CD4-positive, alpha-beta T cell treated with Interleukin-12 subunit alpha and Interleukin-12 subunit beta, for 1 hour (primary cell): ENCODE results near the gene SFRP2.

Experiments used
- DNase-seq: peaks from one replicate; pipeline ENCODE4 v3.0.0-alpha.2; 2020

The SFRP2 gene, protein sequence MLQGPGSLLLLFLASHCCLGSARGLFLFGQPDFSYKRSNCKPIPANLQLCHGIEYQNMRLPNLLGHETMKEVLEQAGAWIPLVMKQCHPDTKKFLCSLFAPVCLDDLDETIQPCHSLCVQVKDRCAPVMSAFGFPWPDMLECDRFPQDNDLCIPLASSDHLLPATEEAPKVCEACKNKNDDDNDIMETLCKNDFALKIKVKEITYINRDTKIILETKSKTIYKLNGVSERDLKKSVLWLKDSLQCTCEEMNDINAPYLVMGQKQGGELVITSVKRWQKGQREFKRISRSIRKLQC

GRCh38 chr4:153788413-153789276 is at the start of gene SFRP2:
SFRP2 (minus strand) TSS chr4:153789083; CDS start chr4:153788835, 248 bp downstream.
- DNase-seq: no peak

- DNase-seq: no peak
Observed at GRCh38 chr4:153838564-153838963, 49.7 kb upstream of the SFRP2 start.

GRCh38 chr4:153834901-153835300 is 46.0 kb upstream of the SFRP2 start:
- DNase-seq: no peak

GRCh38 chr4:153832720-153833287 is 43.9 kb upstream of the SFRP2 start:
- DNase-seq: no peak

GRCh38 chr4:153832054-153832453 is 43.2 kb upstream of the SFRP2 start:
- no peak for DNase-seq

DNA sequence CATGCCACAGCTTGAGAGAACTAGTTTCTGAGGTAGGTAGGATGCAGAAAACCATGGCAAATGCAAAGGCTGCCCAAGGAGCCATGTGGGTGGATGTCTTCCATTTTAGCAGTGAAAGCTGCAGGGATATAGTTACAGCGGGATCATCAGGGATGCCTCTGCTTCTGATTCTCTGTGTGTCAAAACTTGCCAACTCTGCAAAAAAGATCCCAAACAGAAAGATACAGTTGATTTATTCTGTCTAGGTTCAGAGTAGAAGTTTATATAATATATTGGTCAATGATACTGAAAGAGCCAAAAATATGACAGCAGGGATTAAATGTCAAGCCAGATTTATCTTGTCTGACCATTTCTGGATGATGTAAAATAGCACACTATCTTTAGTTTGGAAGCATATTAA is 42.4 kb upstream of the SFRP2 start:
- no peak for DNase-seq

- no peak for DNase-seq
Observed at GRCh38 chr4:153825691-153826090, 36.8 kb upstream of the SFRP2 start.

DNA sequence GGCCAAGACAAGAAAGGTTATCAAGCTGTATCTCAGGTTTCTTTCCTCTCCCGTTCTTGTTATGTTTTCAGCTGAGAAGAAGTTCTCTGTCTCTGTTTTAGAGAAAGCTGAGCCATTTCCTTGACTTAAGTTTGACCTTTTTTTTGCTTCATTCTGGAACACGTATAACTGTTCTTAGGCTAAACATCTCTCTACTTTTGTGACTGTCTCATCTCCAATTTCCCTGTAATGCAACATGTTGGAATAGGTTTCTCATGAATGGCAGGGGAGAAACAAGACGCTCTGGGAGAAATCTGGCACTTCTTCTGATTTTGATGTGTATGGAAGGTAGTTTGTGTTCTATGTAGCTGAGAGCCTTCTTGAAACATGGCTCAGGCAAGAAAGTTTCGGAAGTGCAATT is 36.2 kb upstream of the SFRP2 start:
- DNase-seq: no peak

GRCh38 chr4:153824501-153824900 is 35.6 kb upstream of the SFRP2 start:
- no peak for DNase-seq

DNA sequence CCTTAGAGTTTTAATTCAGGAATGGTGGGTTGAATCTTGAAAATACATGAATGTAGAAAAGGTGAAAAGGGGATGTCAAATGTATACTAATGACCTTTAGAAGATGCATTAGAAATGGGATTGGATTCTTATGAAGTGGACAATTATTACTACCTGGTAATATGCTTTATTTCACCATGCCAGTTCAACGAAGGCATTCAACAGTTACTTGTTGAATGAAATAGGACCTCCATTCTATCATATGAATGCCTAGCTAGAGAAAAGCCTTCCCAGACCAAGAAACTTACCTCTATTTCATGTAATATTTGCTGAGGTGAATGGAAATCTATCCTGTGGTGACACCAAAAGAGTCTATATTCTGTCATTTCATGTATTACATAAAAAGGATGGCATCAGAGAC is 34.6 kb upstream of the SFRP2 start:
- no peak for DNase-seq

DNA sequence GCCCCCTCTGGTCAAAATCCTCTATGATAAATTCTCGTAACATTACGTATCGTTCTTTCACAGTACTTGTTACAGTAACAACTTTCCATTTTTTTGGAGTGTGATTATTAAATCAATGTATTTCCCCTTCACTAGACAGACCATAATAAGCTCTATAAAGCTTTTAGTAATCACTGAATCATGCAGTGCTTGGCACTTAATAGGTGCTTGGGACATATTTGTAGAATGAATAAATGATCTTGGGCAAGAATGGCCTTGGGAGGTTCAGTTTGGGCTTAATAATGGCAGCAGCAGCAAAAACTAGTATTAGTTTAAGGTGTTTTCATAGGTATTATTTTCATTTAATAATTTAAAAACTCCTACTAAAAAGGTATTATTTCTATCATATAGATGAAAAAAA is 33.4 kb upstream of the SFRP2 start:
- DNase-seq: no peak

- no peak for DNase-seq
Observed at GRCh38 chr4:153817466-153817865, 28.6 kb upstream of the SFRP2 start.

DNA sequence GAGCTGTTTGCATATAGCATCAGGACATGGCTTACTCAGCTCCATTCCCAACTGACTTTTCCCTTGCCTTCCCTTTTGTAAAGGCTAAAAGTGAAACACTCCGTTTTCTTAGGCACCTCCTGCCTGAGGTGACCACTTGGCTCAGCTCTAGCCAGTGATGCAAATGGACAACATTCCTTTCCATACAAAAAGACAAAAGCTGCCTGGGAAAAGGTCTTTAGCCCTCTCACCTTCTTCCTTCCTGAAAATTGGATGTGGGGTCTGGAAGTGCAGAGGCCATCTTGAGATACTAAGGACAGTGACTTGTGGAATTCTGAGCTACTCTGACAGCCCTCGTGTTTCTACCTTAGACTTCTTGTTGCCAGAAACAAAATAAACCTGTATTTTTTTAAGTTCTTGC is 27.7 kb upstream of the SFRP2 start:
- DNase-seq: no peak

DNA sequence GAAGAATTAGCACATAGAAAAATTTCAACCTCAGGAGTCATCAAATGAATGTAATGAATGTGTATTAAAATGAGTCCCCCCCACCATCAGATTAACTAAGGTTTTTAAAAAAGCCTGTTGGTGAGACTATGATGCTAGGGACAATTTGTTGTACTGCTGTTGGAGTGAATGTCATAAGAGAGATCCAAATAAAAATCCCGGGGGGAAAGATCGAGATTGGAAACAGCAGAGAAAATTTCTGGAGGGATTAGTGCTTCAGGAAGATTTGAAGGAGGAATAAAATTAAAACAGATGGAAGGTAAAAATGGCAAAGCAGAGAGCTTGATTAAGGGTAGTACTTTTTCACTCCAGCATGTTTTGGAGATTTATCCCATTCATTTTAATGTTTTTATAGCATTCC is 25.9 kb upstream of the SFRP2 start:
- no peak for DNase-seq

- DNase-seq: no peak
Observed at GRCh38 chr4:153809916-153810810, 21.3 kb upstream of the SFRP2 start.

GRCh38 chr4:153809307-153809706 is 20.4 kb upstream of the SFRP2 start:
- DNase-seq: peak; percentile 34

DNA sequence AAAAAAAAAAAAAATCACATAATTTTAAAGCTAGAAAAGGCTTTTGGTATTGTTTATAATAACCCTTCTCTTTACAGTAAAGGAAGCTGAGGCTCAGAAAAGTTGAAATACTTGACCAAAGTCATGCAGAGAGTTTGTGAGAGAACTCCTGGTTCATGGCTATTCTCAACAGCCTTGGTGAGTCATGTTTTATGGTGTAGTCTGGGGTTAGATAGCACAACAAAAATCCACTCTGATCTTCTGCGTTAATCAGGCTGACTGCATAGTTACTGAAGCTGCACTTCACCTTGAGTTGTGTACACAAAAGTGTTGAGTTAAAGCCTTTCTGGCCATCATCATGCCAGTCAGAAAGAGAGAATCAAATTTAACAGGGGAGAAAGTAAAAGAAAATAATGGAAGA is 19.3 kb upstream of the SFRP2 start:
- no peak for DNase-seq

DNA sequence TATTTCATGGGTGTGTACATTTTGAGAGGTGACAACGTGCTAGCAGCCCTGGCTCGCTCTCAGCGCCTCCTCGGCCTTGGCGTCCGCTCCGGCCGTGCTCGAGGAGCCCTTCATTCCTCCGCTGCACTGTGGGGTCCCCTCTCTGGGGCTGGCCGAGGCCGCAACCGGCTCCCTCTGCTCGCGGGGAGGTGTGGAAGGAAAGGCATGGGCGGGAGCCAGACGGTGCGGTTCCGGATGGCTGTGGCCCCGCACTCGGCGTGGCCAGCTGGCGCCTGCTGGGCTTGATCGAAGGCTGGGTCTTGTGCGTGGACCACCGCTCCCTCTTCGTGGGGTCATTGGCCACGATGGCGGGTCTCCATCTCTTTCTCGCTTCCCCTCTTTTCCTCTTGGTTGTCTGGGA is 17.2 kb upstream of the SFRP2 start:
- no peak for DNase-seq

DNA sequence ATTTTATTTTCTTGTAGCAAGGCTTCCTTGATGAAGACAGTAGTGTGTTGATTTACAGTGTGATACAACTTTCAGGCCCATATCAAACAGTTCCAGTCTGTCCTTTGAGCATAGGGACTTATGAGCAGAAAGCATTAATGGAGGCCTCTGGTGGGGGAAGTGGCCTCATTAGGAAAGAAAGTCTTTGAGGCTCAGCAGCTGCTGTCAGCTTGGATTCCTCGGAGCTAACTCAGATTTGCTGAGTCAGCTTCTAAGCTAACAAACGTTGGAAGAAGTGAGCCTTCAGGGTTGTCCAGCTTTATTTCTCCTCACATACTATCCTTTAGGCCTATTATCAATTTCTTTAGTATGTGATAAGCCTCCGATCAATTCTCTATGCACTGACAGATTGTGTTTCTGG is 15.8 kb upstream of the SFRP2 start:
- DNase-seq: no peak

GRCh38 chr4:153799694-153800074 is 10.8 kb upstream of the SFRP2 start:
- no peak for DNase-seq

DNA sequence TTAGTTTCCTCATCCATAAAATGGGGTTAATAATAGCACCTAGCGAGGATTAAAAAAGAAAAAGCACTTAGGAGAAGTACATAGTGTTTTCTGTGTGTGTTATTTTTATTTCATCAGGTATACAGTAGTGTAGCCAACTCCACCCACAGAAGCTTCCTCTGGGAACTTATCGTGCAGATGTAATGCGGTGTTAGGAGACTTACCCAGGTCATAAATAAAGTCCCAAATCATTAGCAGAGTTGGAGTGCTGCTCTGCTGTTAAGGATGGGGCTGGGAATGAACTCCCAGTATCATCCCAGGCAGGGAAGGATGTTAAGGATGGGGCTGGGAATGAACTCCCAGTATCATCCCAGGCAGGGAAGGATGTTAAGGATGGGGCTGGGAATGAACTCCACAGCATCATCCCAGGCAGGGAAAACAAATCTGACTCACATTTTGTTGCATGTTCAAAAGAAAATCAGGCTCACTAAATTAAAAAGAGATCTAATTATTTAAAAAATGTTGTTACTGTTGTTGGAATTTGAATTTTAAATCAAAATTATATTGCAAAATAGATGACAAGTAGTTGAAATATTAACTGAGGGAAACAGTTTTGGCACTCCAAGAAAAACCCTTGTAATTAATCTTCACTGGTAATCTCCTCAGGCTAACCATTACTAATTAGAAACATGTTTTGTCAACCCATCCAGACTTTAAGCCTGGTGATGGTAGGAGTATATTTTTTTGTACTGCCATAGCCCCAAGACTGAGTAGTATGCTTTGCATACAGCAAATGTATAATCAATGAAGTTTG is 10.2 kb upstream of the SFRP2 start:
- DNase-seq: no peak

DNA sequence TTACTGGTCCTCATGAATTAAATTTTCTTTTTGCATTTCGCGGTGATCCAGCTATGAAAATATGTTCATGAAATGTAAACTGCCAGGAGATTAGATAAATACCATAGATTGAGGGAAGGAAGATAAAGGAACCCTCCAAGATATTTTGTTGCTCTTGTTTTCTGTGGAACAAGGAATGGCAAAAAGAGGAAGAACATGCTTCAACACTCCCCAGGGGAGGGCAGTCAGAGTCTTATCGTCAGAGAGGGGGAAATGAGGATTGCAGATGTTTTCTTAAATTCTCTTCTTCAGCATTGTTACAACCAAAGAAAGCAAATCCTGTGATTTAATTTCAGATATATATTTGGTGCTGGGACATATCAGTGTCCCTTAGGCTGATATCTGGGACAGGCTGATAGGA is 9.5 kb upstream of the SFRP2 start:
- DNase-seq: no peak
